NOMO-1 (cell line): ENCODE data around the gene POU4F1.
"Not testable (repeated sequence)": the region's sequence is repeated elsewhere in the genome, so short reads cannot be mapped to it uniquely, and the experiment has no call there.

Experiments used
- DNase-seq, 2 experiments: peaks; one replicate each; lab custom pipeline; 2025; ENCODE audit not compliant: unreplicated experiment in 2 of 2; lab: John Stamatoyannopoulos, UW

The POU4F1 gene

DNA sequence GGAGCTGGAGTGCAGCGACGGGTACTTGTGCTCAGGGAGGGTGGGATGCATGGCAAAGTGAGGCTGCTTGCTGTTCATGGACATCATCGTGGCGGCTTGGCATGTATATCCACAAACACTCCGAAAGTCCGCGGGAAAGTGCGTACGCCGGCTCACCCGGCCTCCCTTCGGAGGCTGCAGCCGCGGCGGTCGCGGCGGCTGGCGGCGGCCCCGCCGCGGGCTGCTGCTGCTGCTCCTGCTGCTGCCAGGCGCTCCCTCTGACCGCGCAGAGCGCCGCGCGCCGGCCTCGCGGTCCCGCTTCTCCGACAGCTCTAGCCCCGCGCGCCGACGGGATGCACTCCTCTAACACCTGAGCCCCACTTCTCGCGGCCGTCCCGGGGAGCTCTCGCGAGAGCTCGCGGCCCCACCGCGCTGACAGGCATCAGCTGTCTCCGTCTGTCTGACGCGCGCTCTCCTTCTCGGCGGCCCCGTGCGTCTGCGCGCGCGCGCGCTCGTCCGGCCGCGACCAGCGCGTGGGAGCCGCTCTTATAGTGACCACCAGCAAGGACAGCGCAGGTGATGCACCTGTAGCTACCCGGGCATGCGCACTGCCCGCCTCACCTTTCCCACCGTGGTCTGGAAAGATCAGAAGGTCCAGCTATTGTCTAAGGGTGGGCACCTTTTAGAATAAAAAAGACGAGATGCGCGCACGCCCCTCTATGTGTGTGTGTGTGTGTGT lies at the start of gene POU4F1:
TSS of gene POU4F1 (minus strand) at position 313 of the 718 bp plus-strand sequence. CDS start at position 87, 226 bp downstream.
- DNase-seq, result peak; percentile 20 to 29

DNA sequence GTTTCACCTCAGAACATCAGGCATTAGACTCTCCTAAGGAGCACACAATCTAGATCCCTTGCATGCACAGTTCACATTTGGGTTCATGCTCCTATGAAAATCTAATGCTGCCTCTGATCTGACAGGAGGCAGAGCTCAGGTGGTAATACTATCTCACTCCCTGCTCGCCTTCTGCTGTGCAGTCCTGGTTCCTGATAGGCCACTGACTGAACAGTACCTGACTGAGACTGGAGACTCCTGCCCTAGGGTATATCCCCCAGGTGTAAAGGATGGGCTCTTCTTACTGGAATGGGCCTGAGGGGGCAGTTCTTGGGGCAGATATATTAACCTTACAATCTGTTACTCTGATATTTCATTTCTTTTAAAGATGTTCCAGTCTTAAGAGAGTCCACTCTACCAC lies 49.3 kb upstream of the POU4F1 start:
- no peak for DNase-seq

GRCh38 chr13:78650717-78651083 lies 47.3 kb upstream of the POU4F1 start:
- DNase-seq, result no peak

DNA sequence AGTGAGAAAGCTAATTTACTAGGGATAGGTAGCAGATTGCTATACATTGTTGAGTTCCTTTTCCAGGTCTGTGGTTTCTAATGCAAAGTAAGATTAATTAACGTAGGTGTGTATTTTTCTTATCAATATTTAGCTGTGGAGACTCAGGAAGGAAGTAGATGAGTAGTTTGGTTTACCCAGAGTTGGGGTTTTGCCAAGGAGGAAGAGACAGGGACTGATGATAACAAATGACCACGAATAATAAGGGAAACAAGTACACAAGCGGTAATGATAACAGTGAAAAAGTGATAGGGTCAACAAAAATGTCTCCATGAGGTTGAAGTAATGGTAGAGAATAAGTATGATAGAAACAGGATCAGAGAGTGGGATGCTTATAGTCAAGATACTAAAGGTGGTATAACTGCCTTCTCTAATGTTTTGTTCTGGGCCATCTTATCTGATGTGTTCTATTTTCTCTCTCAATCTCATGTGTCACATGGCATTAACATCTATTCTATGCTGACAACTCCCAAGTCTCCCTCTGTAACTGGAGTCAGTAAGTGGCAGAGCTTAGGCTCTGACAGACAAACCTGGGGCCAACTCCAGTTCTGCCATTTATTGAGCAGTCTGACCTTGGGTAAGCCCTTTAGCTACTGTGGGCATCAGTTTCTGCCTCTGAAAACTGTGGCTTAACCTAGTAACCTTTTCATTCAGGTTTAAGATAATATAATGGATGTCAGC lies 46.8 kb upstream of the POU4F1 start:
- no peak for DNase-seq

DNA sequence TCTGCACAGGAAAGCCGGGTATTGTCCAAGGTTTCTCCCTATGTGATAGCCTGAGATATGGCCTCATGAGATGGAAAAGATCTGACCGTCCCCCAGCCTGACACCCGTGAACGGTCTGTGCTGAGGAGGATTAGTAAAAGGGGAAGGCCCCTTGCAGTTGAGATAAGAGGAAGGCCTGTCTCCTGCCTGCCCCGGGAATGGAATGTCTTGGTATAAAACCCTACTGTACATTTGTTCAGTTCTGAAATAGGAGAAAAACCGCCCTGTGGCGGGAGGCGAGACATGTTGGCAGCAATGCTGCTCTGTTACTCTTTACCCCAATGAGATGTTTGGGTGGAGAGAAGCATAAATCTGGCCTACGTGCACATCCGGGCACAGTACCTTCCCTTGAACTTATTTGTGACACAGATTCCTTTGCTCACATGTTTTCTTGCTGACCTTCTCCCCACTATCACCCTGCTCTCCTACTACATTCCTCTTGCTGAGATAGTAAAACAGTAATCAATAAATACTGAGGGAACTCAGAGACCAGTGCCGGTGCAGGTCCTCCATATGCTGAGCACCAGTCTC lies 43.8 kb upstream of the POU4F1 start:
- DNase-seq, result not testable (repeated sequence)

DNA sequence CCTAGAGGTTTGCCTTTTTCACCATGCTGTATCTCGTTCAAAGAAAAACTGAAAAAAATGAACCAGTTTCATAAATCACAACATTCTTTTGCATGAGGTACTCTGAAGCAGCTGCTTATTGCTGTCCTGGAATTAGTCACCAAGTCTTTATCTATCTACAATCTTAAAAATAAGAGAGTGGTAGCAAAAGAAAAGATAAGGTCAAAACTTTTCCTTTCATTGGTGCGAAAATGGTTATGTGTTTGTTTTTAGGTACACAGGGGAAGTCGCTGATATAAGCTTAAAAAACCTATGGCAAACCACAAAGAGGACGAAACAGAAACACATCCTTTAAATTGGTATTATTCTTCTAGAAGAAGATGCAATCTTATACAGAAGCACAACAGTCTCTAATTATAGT lies 34.9 kb upstream of the POU4F1 start:
- no peak for DNase-seq

- no peak for DNase-seq
These were observed 33.1 kb upstream of the POU4F1 start for GRCh38 chr13:78636495-78636894.

- no peak for DNase-seq
These were observed 29.6 kb upstream of the POU4F1 start for GRCh38 chr13:78632996-78633395.

DNA sequence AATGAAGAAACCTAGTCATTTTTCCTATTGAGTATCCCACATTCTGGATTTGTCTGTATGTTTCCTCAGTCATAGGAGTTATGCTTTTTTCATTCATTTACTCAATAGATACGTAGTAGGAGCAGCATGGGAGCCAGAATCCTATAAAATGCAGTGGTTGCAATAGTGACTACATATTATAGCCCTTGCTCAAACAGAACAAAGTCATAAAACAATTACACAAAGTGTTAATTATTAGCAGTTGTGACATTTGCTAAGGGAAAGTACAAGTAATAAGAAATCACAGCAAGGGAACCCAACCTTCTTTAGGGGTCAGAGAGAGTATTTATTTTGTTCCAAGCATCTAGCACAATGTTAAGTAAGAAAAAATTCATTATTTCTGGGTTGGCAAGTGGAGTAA lies 27.7 kb upstream of the POU4F1 start:
- DNase-seq, result no peak

DNA sequence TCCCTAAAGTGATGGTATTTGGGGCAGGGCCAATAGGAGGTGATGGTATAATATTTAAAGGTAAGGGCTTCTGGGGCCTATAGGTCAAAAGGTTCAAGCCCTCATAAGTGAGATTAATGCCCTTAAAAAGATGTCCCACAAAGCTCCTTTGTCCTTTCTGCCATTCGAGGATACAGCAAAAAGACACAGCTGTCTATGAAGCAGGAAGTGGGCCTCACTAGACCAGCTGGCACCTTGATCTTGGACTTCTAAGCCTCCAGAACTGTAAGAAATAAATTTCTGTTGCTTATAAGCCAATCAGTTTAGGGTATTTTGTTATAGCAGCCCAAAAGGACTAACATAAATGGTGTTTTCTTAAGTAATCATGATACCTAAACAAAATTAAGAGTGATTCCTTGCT lies 27.2 kb upstream of the POU4F1 start:
- no peak for DNase-seq

DNA sequence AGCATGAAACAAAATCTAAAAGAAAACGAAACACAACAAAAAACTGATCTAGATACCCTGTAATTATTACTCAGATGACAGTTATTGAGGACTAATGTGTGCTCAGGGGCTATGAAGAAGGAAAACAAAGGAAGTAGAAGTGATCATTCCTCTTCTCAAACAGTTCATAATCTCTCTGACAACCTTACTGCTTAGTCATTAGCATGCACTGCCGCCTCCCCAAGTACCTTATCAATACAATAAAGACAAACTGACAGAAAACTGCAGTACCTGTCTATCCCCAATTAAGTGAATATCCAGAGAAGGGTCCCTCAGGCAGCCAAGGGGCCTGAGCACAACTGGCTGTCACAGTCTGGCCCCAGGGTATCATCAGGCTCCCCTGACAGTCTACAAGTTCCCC lies 22.0 kb upstream of the POU4F1 start:
- DNase-seq, result no peak

DNA sequence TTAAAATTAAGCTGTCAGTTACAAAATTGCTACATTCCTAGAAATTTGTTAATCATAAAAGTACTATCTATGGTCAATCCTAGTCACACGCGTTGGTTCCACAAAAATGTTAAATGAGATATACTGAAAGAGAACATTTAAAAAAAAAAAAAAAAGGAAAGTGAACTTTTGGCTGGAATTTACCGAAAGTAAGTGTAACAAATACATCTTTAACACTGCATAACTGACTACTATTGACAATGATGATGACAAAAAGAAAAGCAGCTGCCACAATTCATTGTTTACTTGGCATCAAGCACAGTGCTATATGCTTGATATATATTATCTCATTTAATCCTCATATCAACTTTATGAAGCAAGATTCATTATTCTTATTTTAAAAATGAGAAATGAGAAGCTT lies 19.8 kb upstream of the POU4F1 start:
- no peak for DNase-seq

GRCh38 chr13:78620936-78621470 lies 17.7 kb upstream of the POU4F1 start:
- no peak for DNase-seq

DNA sequence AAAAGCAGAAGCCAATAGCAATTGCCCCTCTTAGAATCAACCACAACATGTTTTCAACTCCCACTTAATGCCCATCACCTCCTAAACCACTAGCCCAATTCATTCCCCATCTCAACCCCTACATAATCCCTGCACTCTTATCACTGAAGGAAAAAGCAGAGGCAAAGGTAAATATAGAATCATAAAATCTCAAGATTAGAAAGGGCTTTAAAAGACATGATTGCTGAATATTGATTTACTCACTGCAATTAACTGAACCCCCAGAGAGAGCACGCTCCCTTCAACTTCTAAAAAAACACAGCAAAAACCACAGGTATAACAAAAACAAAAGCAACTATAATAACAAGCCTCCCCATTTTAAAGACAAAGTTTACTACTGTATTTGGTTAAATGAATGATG lies 15.1 kb upstream of the POU4F1 start:
- no peak for DNase-seq

GRCh38 chr13:78611040-78611439 lies 7.7 kb upstream of the POU4F1 start:
- no peak for DNase-seq

DNA sequence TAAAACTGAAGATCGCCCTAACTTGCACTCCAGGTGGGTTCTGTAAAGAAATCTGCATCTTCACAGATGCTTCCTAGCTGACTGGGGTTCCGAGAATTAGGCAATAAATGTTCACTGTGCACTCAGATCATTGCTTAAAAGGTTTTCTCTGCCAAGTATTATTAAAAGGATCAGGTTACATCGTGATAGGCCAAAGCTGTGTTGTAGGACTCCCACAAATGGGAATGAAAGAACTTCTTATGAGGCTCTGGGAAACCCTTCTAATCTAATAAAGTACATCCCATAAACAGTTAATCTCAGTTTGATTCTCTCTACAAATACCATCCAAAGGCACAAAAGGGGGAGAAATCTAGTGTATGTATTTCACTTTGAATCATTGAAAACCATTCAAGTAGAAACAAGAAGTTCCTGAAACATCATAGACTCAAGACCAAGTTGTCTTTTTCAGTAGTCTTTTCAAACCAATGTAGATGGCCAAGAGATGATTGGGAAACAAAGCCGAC lies 7.1 kb upstream of the POU4F1 start:
- no peak for DNase-seq

GRCh38 chr13:78609464-78610205 lies 6.3 kb upstream of the POU4F1 start:
- DNase-seq, result no peak

- DNase-seq, result no peak
These were observed 5.5 kb upstream of the POU4F1 start for GRCh38 chr13:78608688-78609463.

DNA sequence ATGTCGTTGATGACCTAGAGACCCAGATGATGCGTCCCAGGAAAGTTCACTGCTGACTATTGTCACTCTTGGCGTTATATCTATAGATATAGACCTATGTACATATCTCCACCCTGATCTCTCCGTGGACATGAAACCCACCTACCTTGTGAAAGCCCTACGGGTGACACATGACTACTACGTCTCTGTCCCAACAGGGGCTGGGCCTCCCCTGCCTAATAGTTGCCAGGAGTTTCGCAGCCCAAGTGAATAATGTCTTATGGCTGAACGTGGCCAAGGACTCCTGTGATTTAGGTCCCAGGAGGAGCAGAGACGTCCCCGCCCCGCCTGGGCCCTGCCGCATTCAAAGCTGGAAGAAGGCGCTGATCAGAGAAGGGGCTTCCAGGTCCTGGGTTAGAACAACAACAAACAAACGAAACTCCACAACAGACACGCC lies 4.9 kb upstream of the POU4F1 start:
- no peak for DNase-seq
